ENCODE results near the gene FANCC.

- no peak for TF ChIP-seq L3MBTL2 (conservative IDR thresholded peaks at IDR 0.05)
- TF ChIP-seq SP1 (IDR thresholded peaks at IDR 0.05): no peak
- no peak for TF ChIP-seq ARNT (IDR thresholded peaks at IDR 0.05)
- TF ChIP-seq TARDBP (IDR thresholded peaks at IDR 0.05): no peak
- TF ChIP-seq HDGF (IDR thresholded peaks at IDR 0.05; ENCODE audit: borderline replicate concordance): no peak
- no peak for TF ChIP-seq ZNF384 (IDR thresholded peaks at IDR 0.05)
These were observed 162.3 kb downstream of the FANCC start for GRCh38 chr9:95155220-95155619.

All from HEK293T (cell line).